GM12873 (cell line): Measurements from ENCODE around the gene MYO6.

Experiments
- CTCF ChIP-seq: IDR thresholded peaks from 2 replicates; pipeline ENCODE4 v1.5.1; 2012; ENCODE audit warnings: low read depth, mild to moderate bottlenecking, moderate library complexity, low read length, control low read depth; ENCODE audit not compliant: insufficient read depth; ENCODE audit errors: missing control alignments

MYO6 gene

GRCh38 chr6:75940564-75940963 is 191.5 kb downstream of the MYO6 start:
- no peak for TF ChIP-seq CTCF

GRCh38 chr6:75941509-75941908 is 192.5 kb downstream of the MYO6 start:
- TF ChIP-seq CTCF, result no peak

GRCh38 chr6:75943381-75943780 is 194.3 kb downstream of the MYO6 start:
- no peak for TF ChIP-seq CTCF

GRCh38 chr6:75946146-75946831 is 197.2 kb downstream of the MYO6 start:
- no peak for TF ChIP-seq CTCF

- no peak for TF ChIP-seq CTCF
These were observed 198.9 kb downstream of the MYO6 start for GRCh38 chr6:75947935-75948334.

- no peak for TF ChIP-seq CTCF
These were observed 203.1 kb downstream of the MYO6 start for GRCh38 chr6:75952128-75952527.

GRCh38 chr6:75963569-75963968 is 214.5 kb downstream of the MYO6 start:
- no peak for TF ChIP-seq CTCF
